Stomach (tissue), 9 donors: ENCODE data around the gene LAMC1. TPM values are rescaled to one million over a fixed set of nuclear protein-coding genes. Genes with fewer than 3 reads are reported as not detected.
A peak's percentile ranks its signal among the peaks of the same experiment; 100 is the strongest.

Experiments
- DNase-seq, 2 donors: peaks; one replicate each; pipeline versions ENCODE4 v3.0.0 to v3.0.0-alpha.2; 2013 to 2019
- H3K27ac ChIP-seq, 5 donors: fragments of 200-600 bp in 4 of 5; sonication (generic) in 4 of 5; one replicate each; pipeline ENCODE4 v1.5.1; 2013 to 2019; ENCODE audit warnings: mild to moderate bottlenecking in 1 of 5, moderate library complexity in 1 of 5
- H3K27me3 ChIP-seq, 3 donors: fragments of 200-600 bp; sonication (generic); one replicate each; pipeline ENCODE4 v1.5.1; 2017 to 2019; ENCODE audit warnings: mixed run types in 1 of 3
- H3K36me3 ChIP-seq, 4 donors: fragments of 200-600 bp; sonication (generic); 1 replicate in 3 of 4; 2 replicates in 1 of 4; pipeline ENCODE4 v1.5.1; 2016 to 2019
- H3K4me1 ChIP-seq, 4 donors: fragments of 200-600 bp; sonication (generic); one replicate each; pipeline ENCODE4 v1.5.1; 2016 to 2019
- H3K4me3 ChIP-seq, 4 donors: fragments of 200-600 bp; sonication (generic) in 3 of 4; one replicate each; pipeline ENCODE4 v1.5.1; 2016 to 2019; ENCODE audit warnings: mild to moderate bottlenecking in 1 of 4
- H3K9me3 ChIP-seq, 4 donors: fragments of 200-600 bp; sonication (generic); one replicate each; pipeline ENCODE4 v1.5.1; 2016 to 2019
- CTCF ChIP-seq, 7 experiments: fragments of 450-650 bp in 4 of 7; fragments of 200-600 bp in 3 of 7; sonication (generic) in 3 of 7; IDR thresholded peaks; one replicate each; pipeline ENCODE4 v1.5.1; 2016 to 2019; ENCODE audit warnings: antibody characterized with exemption in 7 of 7, control low read depth in 2 of 7, mild to moderate bottlenecking in 1 of 7
- EP300 ChIP-seq: sonication (generic); formaldehyde crosslinking; IDR thresholded peaks from one replicate; pipeline ENCODE4 v1.6.1; 2017; ENCODE audit warnings: antibody characterized with exemption
- POLR2A ChIP-seq, 4 donors: fragments of 450-650 bp; IDR thresholded peaks; one replicate each; pipeline ENCODE4 v1.6.1; 2016; ENCODE audit warnings: antibody characterized with exemption in 4 of 4, control low read depth in 2 of 4, mild to moderate bottlenecking in 1 of 4, moderate library complexity in 1 of 4
- POLR2AphosphoS5 ChIP-seq, 3 donors: sonication (generic); formaldehyde crosslinking; IDR thresholded peaks; one replicate each; pipeline ENCODE4 v1.6.1; 2016; ENCODE audit warnings: antibody characterized with exemption in 3 of 3
- WGBS, 5 donors: extraction: QIAGEN DNeasy Blood & Tissue Kit in 3 of 5; methylation state at CpG; one replicate each; pipeline versions ENCODE4 v1.1.5 to v1.1.7; 2013 to 2018; 5-methylcytosine and 5-hydroxymethylcytosine counted together
- intact Hi-C: fragments of 100-400 bp; cut with DNase I; formaldehyde crosslinking; loops from one replicate; pipeline ENCODE4 v1.15.1; 2023; ENCODE audit warnings: low total_unique reads
- polyA plus RNA-seq, 3 donors: library from polyadenylated mRNA; stranded (reverse); fragments of 200-250 nt; gene quantifications; one replicate each; pipeline ENCODE4 v1.2.3, GENCODE V29; 2013
- total RNA-seq, 5 donors: library from RNA; depleted of rRNA; stranded (reverse); fragments of >200 nt; gene quantifications; one replicate each; pipeline versions ENCODE4 v1.1.0 to v1.2.3, GENCODE V29; 2014 to 2016
- donor health status: healthy with polysubstance abuse.
- donor health status: Bipolar disorder and iron deficiency.
- donor health status: healthy.

LAMC1 gene
- total and polyA plus RNA-seq, 8 donors: 11.7 to 355 (median 142) TPM

GRCh38 chr1:183002267-183002666 is 21.0 kb upstream of the LAMC1 start:
- Histone ChIP-seq H3K4me1 (peaks cover 0 to 4% (median 0%) of the 10 kb centered on the region in 4 donors), H3K27me3 (no peaks in the 10 kb centered on the region), H3K27ac (peak overlapping the region in 1 of 5 donors; percentile 16), H3K4me3 (no peak overlapping the region), H3K9me3 (no peaks in the 10 kb centered on the region), H3K36me3 (no peaks in the 10 kb centered on the region)
- TF ChIP-seq POLR2AphosphoS5 (IDR thresholded peaks at IDR 0.05): no peak
- DNase-seq: no peak
- intact Hi-C loops: no loop called here

GRCh38 chr1:183002797-183003196 is 20.4 kb upstream of the LAMC1 start:
- Histone ChIP-seq H3K27me3 (no peaks in the 10 kb centered on the region), H3K36me3 (no peaks in the 10 kb centered on the region), H3K4me3 (no peak overlapping the region), H3K27ac (peak overlapping the region in 1 of 5 donors; percentile 30), H3K4me1 (peaks cover 0 to 4% (median 0%) of the 10 kb centered on the region in 4 donors), H3K9me3 (no peaks in the 10 kb centered on the region)
- DNase-seq: no peak
- intact Hi-C loops: no loop called here
- 45 to 54% (median 48%) methylated on average over 3 of the region's 3 CpGs for WGBS, 5 donors
- TF ChIP-seq EP300 (no peak), CTCF (IDR thresholded peaks at IDR 0.05) (no peak), POLR2A (IDR thresholded peaks at IDR 0.05) (no peak), POLR2AphosphoS5 (IDR thresholded peaks at IDR 0.05) (no peak)

GRCh38 chr1:183003203-183003602 is 20.0 kb upstream of the LAMC1 start:
- Histone ChIP-seq H3K9me3 (no peaks in the 10 kb centered on the region), H3K36me3 (no peaks in the 10 kb centered on the region), H3K27me3 (no peaks in the 10 kb centered on the region), H3K27ac (peak overlapping the region in 1 of 5 donors; percentile 30), H3K4me1 (peaks cover 0 to 4% (median 0%) of the 10 kb centered on the region in 4 donors), H3K4me3 (no peak overlapping the region)
- TF ChIP-seq EP300 (no peak), CTCF (IDR thresholded peaks at IDR 0.05) (no peak), POLR2AphosphoS5 (IDR thresholded peaks at IDR 0.05) (no peak)
- intact Hi-C loops: no loop called here
- DNase-seq: peak in 1 of 2 donors; percentile 69
- WGBS, 5 donors: 47 to 64% (median 54%) methylated on average over 4 of the region's 4 CpGs

GRCh38 chr1:183004141-183004540 is 19.1 kb upstream of the LAMC1 start:
- WGBS, 5 donors: 93 to 100% (median 97%) methylated on average over 2 of the region's 2 CpGs
- intact Hi-C loops: no loop called here
- no peak for DNase-seq

More at GRCh38 chr1:183004141-183004540, 19.1 kb upstream of the LAMC1 start:
- peaks cover 0 to 4% (median 0%) of the 10 kb centered on the region in 4 donors for H3K4me1 ChIP-seq
- no peaks in the 10 kb centered on the region for H3K9me3 ChIP-seq
- no peaks in the 10 kb centered on the region for H3K36me3 ChIP-seq
- TF ChIP-seq EP300 (no peak), POLR2A (IDR thresholded peaks at IDR 0.05) (no peak), CTCF (IDR thresholded peaks at IDR 0.05) (no peak), POLR2AphosphoS5 (IDR thresholded peaks at IDR 0.05) (no peak)
- no peaks in the 10 kb centered on the region for H3K27me3 ChIP-seq
- no peak overlapping the region for H3K4me3 ChIP-seq
- H3K27ac ChIP-seq: no peak overlapping the region
